Endothelial cell of hepatic sinusoid (primary cell): ENCODE results near the gene USP13.

Experiments
- in situ Hi-C: cut with HindIII; loops from 2 replicates; pipeline ENCODE4 v1.10.0; 2017; ENCODE audit warnings: low sequenced_read_pairs

USP13 gene

DNA sequence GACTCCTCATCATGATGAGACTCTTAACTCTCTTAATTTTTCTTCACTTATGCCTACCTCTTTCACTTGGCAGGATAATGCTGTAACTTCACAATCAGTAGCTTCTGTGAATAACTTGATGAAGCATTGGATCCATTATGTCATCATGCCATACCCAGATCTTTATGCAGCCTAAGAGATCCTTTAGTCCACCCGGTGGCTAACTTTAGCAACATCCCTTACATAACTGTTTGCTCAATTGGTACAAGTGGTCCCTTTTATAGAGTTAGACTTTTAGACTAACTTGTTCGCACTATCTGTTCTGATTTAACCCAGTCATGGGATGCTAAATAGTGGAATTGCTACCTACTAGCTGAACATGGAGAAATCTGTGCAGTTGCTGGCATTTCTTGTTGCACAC is 184.5 kb downstream of the USP13 start:
- in situ Hi-C loops: no loop called here
